H1 (cell line): ENCODE measurements around the gene TFB2M. TPM values are rescaled to one million over a fixed set of nuclear protein-coding genes. Genes with fewer than 3 reads are reported as not detected.

Source experiments
- CTCF ChIA-PET: fragments of 300-600 bp; sonication (Branson Sonifier 250); formaldehyde crosslinking; loops from one replicate; lab custom pipeline; 2021; ENCODE audit not compliant: partially characterized antibody; lab: Charles Lee
- POLR2A ChIA-PET: fragments of 300-600 bp; sonication (Branson Sonifier 250); formaldehyde crosslinking; loops from one replicate; lab custom pipeline; 2021; ENCODE audit warnings: inconsistent platforms; ENCODE audit not compliant: partially characterized antibody; lab: Charles Lee
- DNase-seq, 2 experiments: peaks; one replicate each; pipeline versions ENCODE4 v3.0.0 to v3.0.0-alpha.2; 2010 to 2022; ENCODE audit warnings: low spot score in 2 of 2, low read depth in 1 of 2, mixed read lengths in 1 of 2
- FAIRE-seq: peaks from 2 replicates; lab custom pipeline; 2011; peaks lifted over from hg19 to GRCh38; lab: Jason Lieb, UNC
- H2AFZ ChIP-seq: 2 replicates; pipeline ENCODE4 v1.8.1; 2012; ENCODE audit warnings: low read length, inconsistent platforms
- H2AK5ac ChIP-seq: 2 replicates; pipeline ENCODE4 v1.6.1; 2013; ENCODE audit warnings: low read depth, low read length
- H2BK120ac ChIP-seq: replicated peaks from 2 replicates; pipeline ENCODE3; 2013; ENCODE audit warnings: low read depth, low read length, inconsistent platforms
- H2BK12ac ChIP-seq: 2 replicates; pipeline ENCODE4 v1.6.1; 2013; ENCODE audit warnings: low read depth, low read length
- H2BK15ac ChIP-seq: 2 replicates; pipeline ENCODE4 v1.6.1; 2013; ENCODE audit warnings: low read length
- H2BK20ac ChIP-seq: 2 replicates; pipeline ENCODE4 v1.6.1; 2013; ENCODE audit warnings: low read length
- H2BK5ac ChIP-seq: 2 replicates; pipeline ENCODE4 v1.6.1; 2013; ENCODE audit warnings: low read depth, low read length
- H3K14ac ChIP-seq: 2 replicates; pipeline ENCODE4 v1.6.1; 2013; ENCODE audit warnings: inconsistent platforms; ENCODE audit not compliant: insufficient read length
- H3K18ac ChIP-seq: 2 replicates; pipeline ENCODE4 v1.6.1; 2013; ENCODE audit warnings: low read length; ENCODE audit errors: extremely low read depth
- H3K23ac ChIP-seq: 2 replicates; pipeline ENCODE4 v1.6.1; 2013; ENCODE audit warnings: inconsistent platforms; ENCODE audit not compliant: insufficient read length
- H3K23me2 ChIP-seq: 2 replicates; pipeline ENCODE4 v1.6.1; 2013; ENCODE audit warnings: low read depth, low read length
- H3K27ac ChIP-seq: 2 replicates; pipeline ENCODE4 v1.6.1; 2011; ENCODE audit warnings: low read depth, low read length, inconsistent platforms
- H3K27me3 ChIP-seq, 4 experiments: replicated peaks in 1 of 4; 1 replicate in 1 of 4; 2 replicates in 3 of 4; pipeline versions ENCODE4 v1.6.1 to v1.8.1; 2011 to 2013; ENCODE audit warnings: low read length in 3 of 4, mild to moderate bottlenecking in 3 of 4, inconsistent platforms in 2 of 4, mixed read lengths in 2 of 4, moderate library complexity in 1 of 4; ENCODE audit not compliant: control insufficient read depth in 3 of 4, insufficient read depth in 3 of 4; ENCODE audit errors: extremely low read depth in 1 of 4
- H3K36me3 ChIP-seq, 4 experiments: 2 replicates each; pipeline versions ENCODE4 v1.6.1 to v1.8.1; 2011 to 2013; ENCODE audit warnings: mild to moderate bottlenecking in 4 of 4, low read length in 3 of 4, moderate library complexity in 2 of 4, control low read depth in 1 of 4, inconsistent platforms in 1 of 4; ENCODE audit not compliant: insufficient read depth in 4 of 4, control insufficient read depth in 2 of 4
- H3K4ac ChIP-seq: replicated peaks from 2 replicates; pipeline ENCODE3; 2013; ENCODE audit warnings: low read length, low read depth, mixed read lengths, inconsistent platforms; ENCODE audit not compliant: insufficient read length
- H3K4me1 ChIP-seq, 4 experiments: replicated peaks in 1 of 4; 1 replicate in 1 of 4; 2 replicates in 3 of 4; pipeline versions ENCODE4 v1.6.1 to v1.8.1; 2011 to 2013; ENCODE audit warnings: low read length in 3 of 4, inconsistent platforms in 2 of 4, mixed read lengths in 1 of 4; ENCODE audit not compliant: insufficient read depth in 4 of 4, control insufficient read depth in 3 of 4
- H3K4me2 ChIP-seq, 2 experiments: 2 replicates each; pipeline versions ENCODE4 v1.6.1 to v1.8.1; 2011 to 2013; ENCODE audit warnings: low read depth in 2 of 2, low read length in 2 of 2, control low read depth in 1 of 2, inconsistent platforms in 1 of 2, mild to moderate bottlenecking in 1 of 2; ENCODE audit not compliant: insufficient read depth in 1 of 2
- H3K4me3 ChIP-seq, 4 experiments: fragments of 200-600, 300-600 bp in 1 of 4; sonication (generic), shearing (Covaris generic), sonication (Bioruptor Twin) in 1 of 4; 2 replicates each; pipeline versions ENCODE4 v1.5.1 to v1.8.1; 2011 to 2016; ENCODE audit warnings: low read length in 4 of 4, low read depth in 3 of 4, control low read depth in 2 of 4, inconsistent platforms in 2 of 4, mild to moderate bottlenecking in 2 of 4, mixed read lengths in 1 of 4, moderate library complexity in 1 of 4; ENCODE audit not compliant: insufficient read depth in 2 of 4; ENCODE audit errors: extremely low read depth in 1 of 4
- H3K56ac ChIP-seq: replicated peaks from 2 replicates; pipeline ENCODE3; 2013; ENCODE audit warnings: low read depth, mild to moderate bottlenecking, mixed read lengths, low read length, inconsistent platforms; ENCODE audit not compliant: insufficient read length
- H3K79me1 ChIP-seq: 2 replicates; pipeline ENCODE4 v1.6.1; 2013; ENCODE audit warnings: low read depth, low read length, control low read depth
- H3K79me2 ChIP-seq, 2 experiments: 2 replicates each; pipeline versions ENCODE4 v1.6.1 to v1.8.1; 2012 to 2013; ENCODE audit warnings: low read length in 2 of 2, mild to moderate bottlenecking in 2 of 2, inconsistent platforms in 1 of 2; ENCODE audit not compliant: insufficient read depth in 2 of 2, control insufficient read depth in 1 of 2
- H3K9ac ChIP-seq, 4 experiments: replicated peaks in 1 of 4; 1 replicate in 1 of 4; 2 replicates in 3 of 4; pipeline versions ENCODE4 v1.6.1 to v1.8.1; 2011 to 2013; ENCODE audit warnings: low read depth in 3 of 4, low read length in 3 of 4, control low read depth in 2 of 4, mild to moderate bottlenecking in 2 of 4, moderate library complexity in 2 of 4, inconsistent platforms in 1 of 4; ENCODE audit errors: extremely low read depth in 1 of 4
- H3K9me3 ChIP-seq, 2 experiments: 2 replicates each; pipeline versions ENCODE4 v1.6.1 to v1.8.1; 2012 to 2013; ENCODE audit warnings: mild to moderate bottlenecking in 2 of 2, moderate library complexity in 2 of 2, control low read depth in 1 of 2, inconsistent platforms in 1 of 2, low read depth in 1 of 2, low read length in 1 of 2, mixed read lengths in 1 of 2; ENCODE audit not compliant: insufficient read depth in 2 of 2
- H4K20me1 ChIP-seq, 2 experiments: replicated peaks in 1 of 2; 2 replicates each; pipeline versions ENCODE3 to v1.8.1; 2011 to 2013; ENCODE audit warnings: inconsistent platforms in 2 of 2, low read length in 2 of 2, mild to moderate bottlenecking in 1 of 2; ENCODE audit not compliant: insufficient read depth in 2 of 2, control insufficient read depth in 1 of 2
- H4K5ac ChIP-seq: 2 replicates; pipeline ENCODE4 v1.6.1; 2013; ENCODE audit warnings: low read length, low read depth, mixed read lengths, inconsistent platforms; ENCODE audit not compliant: insufficient read length
- H4K8ac ChIP-seq: 2 replicates; pipeline ENCODE4 v1.8.0; 2013; ENCODE audit warnings: mild to moderate bottlenecking, moderate library complexity, low read length, inconsistent platforms; ENCODE audit not compliant: insufficient read depth; ENCODE audit errors: extremely low read depth
- H4K91ac ChIP-seq: replicated peaks from 2 replicates; pipeline ENCODE3; 2013; ENCODE audit warnings: low read length, mixed read lengths, inconsistent platforms; ENCODE audit not compliant: insufficient read length
- EZH2 ChIP-seq: fragments of 200-600 bp; sonication (generic); IDR thresholded peaks from 2 replicates; pipeline ENCODE4 v1.7.1; 2012; ENCODE audit warnings: low read depth, mild to moderate bottlenecking, moderate library complexity, low read length, inconsistent platforms; ENCODE audit not compliant: severe bottlenecking
- GABPA ChIP-seq: IDR thresholded peaks from 2 replicates; pipeline ENCODE4 v1.6.1; 2011; ENCODE audit warnings: mild to moderate bottlenecking, low read length, moderate library complexity, borderline replicate concordance; ENCODE audit not compliant: insufficient read depth
- JUND ChIP-seq: IDR thresholded peaks from 2 replicates; pipeline ENCODE4 v1.6.1; 2011; ENCODE audit warnings: mild to moderate bottlenecking, improper control_type of control experiment, low read length
- MAFK ChIP-seq: IDR thresholded peaks from 2 replicates; pipeline ENCODE4 v1.6.1; 2012; ENCODE audit warnings: low read depth, mild to moderate bottlenecking, improper control_type of control experiment, low read length
- NANOG ChIP-seq: IDR thresholded peaks from 2 replicates; pipeline ENCODE4 v1.6.1; 2011; ENCODE audit warnings: low read length, low read depth, mild to moderate bottlenecking, inconsistent platforms; ENCODE audit not compliant: insufficient read depth, poor library complexity, severe bottlenecking
- PHF8 ChIP-seq: fragments of 200-600 bp; sonication (generic); conservative IDR thresholded peaks from 2 replicates; pipeline ENCODE4 v1.7.1; 2012; ENCODE audit warnings: low read depth, mild to moderate bottlenecking, inconsistent platforms, low read length, moderate library complexity
- SIN3A ChIP-seq, 2 experiments: IDR thresholded peaks in 1 of 2; conservative IDR thresholded peaks in 1 of 2; 2 replicates each; pipeline ENCODE4 v1.6.1; 2011 to 2012; ENCODE audit warnings: low read length in 2 of 2, improper control_type of control experiment in 1 of 2, low read depth in 1 of 2, mild to moderate bottlenecking in 1 of 2
- SP4 ChIP-seq: IDR thresholded peaks from 2 replicates; pipeline ENCODE4 v1.6.1; 2012; ENCODE audit warnings: low read length, inconsistent platforms
- TBP ChIP-seq: IDR thresholded peaks from 2 replicates; pipeline ENCODE4 v1.6.1; 2011; ENCODE audit warnings: low read depth, low read length, improper control_type of control experiment
- WGBS, 2 experiments: shearing (Covaris generic) in 1 of 2; methylation state at CpG; one replicate each; pipeline versions ENCODE4 v1.1.6 to v1.1.7; 2013 to 2015; ENCODE audit warnings: low lambda C conversion rate in 2 of 2, mixed read lengths in 2 of 2, inconsistent platforms in 1 of 2, low coverage in 1 of 2, missing lambda C conversion rate in 1 of 2; ENCODE audit not compliant: insufficient replicate concordance in 2 of 2, insufficient coverage in 1 of 2, insufficient read length in 1 of 2; ENCODE audit errors: extremely low coverage in 1 of 2, missing lambda C conversion rate in 1 of 2; 5-methylcytosine and 5-hydroxymethylcytosine counted together
- polyA plus RNA-seq, 7 experiments: library from polyadenylated mRNA; depleted of rRNA in 3 of 7; stranded (reverse) in 5 of 7; unstranded in 2 of 7; fragments of >200 nt in 5 of 7; fragments of 200-250 nt in 2 of 7; gene quantifications; 1 replicate in 5 of 7; 2 replicates in 1 of 7; 4 replicates in 1 of 7; pipeline versions ENCODE4 v1.2.1 to v1.2.3, GENCODE V29; 2011 to 2013; ENCODE audit warnings: missing spikeins in 2 of 7, mixed read lengths in 2 of 7
- total RNA-seq: library from RNA; stranded (reverse); fragmentation: NEBNext Ultra II Directional; extraction: Animal tissue kit (Norgen Biotek cat#: 25700); gene quantifications from 2 replicates; pipeline ENCODE4 v1.2.1, GENCODE V29; 2021

Gene TFB2M
- total and polyA plus RNA-seq, 2 of the 8 experiments (the other 6 are each of a cell fraction or from before 2014, with no cell fraction given) = 10.4 to 22.0 TPM

- Histone ChIP-seq H3K4me3 (no peak overlapping the region), H2BK20ac (no peak overlapping the region), H3K23me2 (no peaks in the 10 kb centered on the region), H2AK5ac (no peak overlapping the region), H4K5ac (no peak overlapping the region), H3K4me1 (no peaks in the 10 kb centered on the region), H2BK15ac (no peak overlapping the region), H3K9me3 (no peaks in the 10 kb centered on the region; a peak in 1 of 4 replicates), H3K14ac (no peak overlapping the region), H2BK120ac (no peak overlapping the region), H3K27me3 (no peaks in the 10 kb centered on the region), H2AFZ (no peak overlapping the region), H3K18ac (no peak overlapping the region), H4K20me1 (peaks cover 0 to 2% of the 10 kb centered on the region in 2 experiments), H3K4me2 (no peak overlapping the region), H3K56ac (no peak overlapping the region), H3K4ac (no peak overlapping the region), H2BK12ac (no peak overlapping the region), H3K23ac (no peak overlapping the region), H3K27ac (no peak overlapping the region), H3K79me2 (no peaks in the 10 kb centered on the region), H3K9ac (no peak overlapping the region), H4K91ac (no peak overlapping the region)
- 87% methylated on average over 3 of the region's 3 CpGs; no CpG with 5 or more reads in 1 of the 2 experiments for WGBS, 2 experiments
- FAIRE-seq = no peak
- ChIA-PET POLR2A (no interaction called here), CTCF (interaction anchor here (1.0 kb wide), 1 partner anchor 9 kb away, joined by 4 read pairs; no protein-coding TSS in a partner anchor)
- TF ChIP-seq SP4 (no peak), JUND (no peak), TBP (no peak), GABPA (no peak), NANOG (no peak), MAFK (no peak), PHF8 (no peak), EZH2 (no peak), SIN3A (conservative IDR thresholded peaks at IDR 0.05 in 1 of 2, IDR thresholded peaks at IDR 0.05 in 1 of 2; ENCODE audit: low read depth in 1 of 2, low read length in 2 of 2) (no peak)
- TF ChIP-seq, all 59 proteins: peak for 0
- H2BK5ac ChIP-seq = no peak overlapping the region
- H3K36me3 ChIP-seq = peaks cover 0 to 6% (median 0%) of the 10 kb centered on the region in 4 experiments; a peak in 2 of 8 replicates
- DNase-seq = no peak
- H4K8ac ChIP-seq = no peak overlapping the region
- no peaks in the 10 kb centered on the region; the same call in 1 of the 2 replicates for H3K79me1 ChIP-seq
These were observed 29.1 kb upstream of the TFB2M start for GRCh38 chr1:246595146-246595545.
